Measurements from ENCODE around the gene TSC22D4. TPM values are rescaled to one million over a fixed set of nuclear protein-coding genes. Genes with fewer than 3 reads are reported as not detected.
A peak's percentile ranks its signal among the peaks of the same experiment; 100 is the strongest.

Gene TSC22D4
- total RNA-seq, 4 donors from 2014 or later = 26.2 to 51.4 (median 33.1) TPM

DNA sequence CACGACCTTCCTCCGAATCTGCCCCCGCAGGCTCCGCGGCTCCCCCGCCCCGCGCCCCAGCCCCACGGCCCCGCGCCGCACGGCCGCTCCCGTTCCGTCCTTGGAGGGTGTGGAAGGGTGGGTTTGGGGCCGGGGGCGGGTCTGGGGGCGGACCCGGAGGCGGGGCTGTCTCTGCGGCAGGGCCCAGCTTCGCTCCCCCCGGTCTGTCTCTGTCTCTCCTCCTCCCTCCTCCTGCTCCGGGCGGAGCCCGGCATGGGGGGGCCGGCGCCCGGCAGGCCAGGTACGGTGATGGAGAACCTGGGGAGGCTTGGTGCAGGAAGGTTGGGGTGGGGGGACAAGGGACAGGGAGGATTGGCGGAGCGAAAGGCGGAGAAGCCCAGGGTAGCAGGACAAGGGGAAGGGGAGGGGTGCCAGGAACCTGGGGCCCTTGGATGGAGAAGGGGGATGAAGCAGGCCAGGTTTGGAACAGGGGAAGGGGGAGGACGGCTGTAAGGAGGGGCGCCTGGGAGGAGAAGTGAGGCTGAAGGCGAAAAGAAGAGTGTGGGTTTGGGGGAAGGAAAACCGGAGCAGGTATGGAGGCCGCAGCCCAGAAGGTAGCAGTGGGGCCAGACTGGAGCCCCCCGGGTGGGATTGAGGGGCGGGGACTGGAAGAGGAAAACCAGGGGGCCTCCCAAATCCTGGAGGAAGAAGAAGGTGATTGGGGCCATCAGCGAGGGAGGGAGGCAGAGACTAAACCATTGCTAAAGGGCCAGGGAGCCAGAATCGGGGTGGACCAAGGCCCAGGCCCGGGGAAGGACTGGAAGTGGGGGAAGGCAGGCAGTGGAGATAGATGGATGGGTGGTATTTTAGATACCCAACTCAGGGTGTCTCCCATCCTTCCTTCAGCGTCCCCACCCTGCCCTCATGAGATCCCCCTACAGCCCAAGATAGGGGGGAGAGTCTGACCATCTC is 5.0 kb upstream of the TSC22D4 start, which contains the start of gene NYAP1:
Gene NYAP1, plus strand, starts transcription at position 206 of the 951 bp plus-strand sequence. CDS start 1,385 bp downstream, outside the sequence.
- no peaks in the 10 kb centered on the region for H3K9me3 ChIP-seq
- no peak for DNase-seq (ENCODE audit: extremely low spot score)
- peaks cover 20 to 50% (median 37%) of the 10 kb centered on the region in 4 donors for H3K4me1 ChIP-seq
- TF ChIP-seq CTCF (IDR thresholded peaks at IDR 0.05) (no peak), EP300 (IDR thresholded peaks at IDR 0.05) (no peak), POLR2AphosphoS5 (IDR thresholded peaks at IDR 0.05) (no peak), POLR2A (IDR thresholded peaks at IDR 0.05; ENCODE audit: low read depth) (no peak)
- H3K36me3 ChIP-seq = peaks cover 0 to 9% (median 3%) of the 10 kb centered on the region in 4 donors
- peak within 1 kb of the TSS; percentile 69 to 88 (median 72) for H3K4me3 ChIP-seq
- peaks cover 0 to 3% (median 0%) of the 10 kb centered on the region in 4 donors for H3K27me3 ChIP-seq
- intact Hi-C loops (cut with DNase I) = loop anchor here (2.0 kb wide), 1 partner anchor 15 kb away; no protein-coding TSS in a partner anchor
- 29% methylated on average over 28 of the region's 45 CpGs for WGBS
- peak within 1 kb of the TSS; percentile 65 to 72 (median 70) for H3K27ac ChIP-seq (replicated peaks in 1 of 4)

GRCh38 chr7:100483090-100483721 is 4.2 kb upstream of the TSC22D4 start:
- Histone ChIP-seq H3K36me3 (peaks cover 0 to 3% (median under 1%) of the 10 kb centered on the region in 4 donors), H3K27me3 (no peaks in the 10 kb centered on the region), H3K4me1 (peaks cover 20 to 50% (median 36%) of the 10 kb centered on the region in 4 donors), H3K4me3 (peak overlapping the region; percentile 69 to 88 (median 72)), H3K27ac (replicated peaks in 1 of 4) (peak overlapping the region; percentile 65 to 72 (median 70)), H3K9me3 (no peaks in the 10 kb centered on the region)
- 2% methylated on average over 13 of the region's 79 CpGs for WGBS
- DNase-seq (ENCODE audit: extremely low spot score) = no peak
- intact Hi-C loops (cut with DNase I) = loop anchor here (2.0 kb wide), 1 partner anchor 14 kb away; no protein-coding TSS in a partner anchor
- TF ChIP-seq POLR2AphosphoS5 (IDR thresholded peaks at IDR 0.05) (peak in 1 of 2 donors; percentile 43), POLR2A (IDR thresholded peaks at IDR 0.05; ENCODE audit: low read depth) (no peak), CTCF (IDR thresholded peaks at IDR 0.05) (peak; percentile 96 to 99 (median 97)), EP300 (IDR thresholded peaks at IDR 0.05) (no peak)

DNA sequence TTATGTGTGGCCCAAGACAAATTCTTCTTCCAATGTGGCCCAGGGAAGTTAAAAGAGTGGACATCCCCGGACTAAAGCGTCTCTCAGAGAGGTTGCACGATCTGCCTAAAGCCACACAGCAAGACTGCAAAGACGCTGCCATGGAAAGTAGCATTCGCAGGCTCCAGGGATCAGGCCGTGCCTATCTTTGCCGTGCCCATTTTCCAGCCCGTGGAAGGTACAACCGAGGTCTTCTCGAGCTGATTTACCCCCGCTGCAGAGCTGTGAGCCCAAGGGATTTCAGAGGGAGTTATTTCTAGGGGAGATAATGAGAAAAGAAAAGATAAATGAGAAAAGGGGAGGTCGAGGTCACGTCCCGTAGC is 3.7 kb upstream of the TSC22D4 start:
- WGBS = 41% methylated on average over 14 of the region's 14 CpGs

GRCh38 chr7:100481466-100481865 is 2.5 kb upstream of the TSC22D4 start:
- no peak overlapping the region for H3K27ac ChIP-seq (replicated peaks in 1 of 4)
- peaks cover 32 to 61% (median 52%) of the 10 kb centered on the region in 4 donors for H3K4me1 ChIP-seq
- TF ChIP-seq POLR2A (IDR thresholded peaks at IDR 0.05; ENCODE audit: low read depth) (no peak), EP300 (IDR thresholded peaks at IDR 0.05) (no peak), POLR2AphosphoS5 (IDR thresholded peaks at IDR 0.05) (no peak), CTCF (IDR thresholded peaks at IDR 0.05) (no peak)
- H3K9me3 ChIP-seq = no peaks in the 10 kb centered on the region
- no peak for DNase-seq (ENCODE audit: extremely low spot score)
- intact Hi-C loops (cut with DNase I) = no loop called here
- no peaks in the 10 kb centered on the region for H3K27me3 ChIP-seq
- H3K36me3 ChIP-seq = no peaks in the 10 kb centered on the region
- H3K4me3 ChIP-seq = no peak overlapping the region
- WGBS = 77% methylated on average over 1 of the region's 1 CpG

More for the DNA sequence above, 3.7 kb upstream of the TSC22D4 start:
- TF ChIP-seq POLR2A (IDR thresholded peaks at IDR 0.05; ENCODE audit: low read depth) (no peak), EP300 (IDR thresholded peaks at IDR 0.05) (no peak), POLR2AphosphoS5 (IDR thresholded peaks at IDR 0.05) (no peak), CTCF (IDR thresholded peaks at IDR 0.05) (no peak)
- H3K36me3 ChIP-seq = no peaks in the 10 kb centered on the region
- H3K9me3 ChIP-seq = no peaks in the 10 kb centered on the region
- H3K4me3 ChIP-seq = peak overlapping the region; percentile 69 to 88 (median 72)
- intact Hi-C loops (cut with DNase I) = loop anchor here (2.0 kb wide), 1 partner anchor 14 kb away; no protein-coding TSS in a partner anchor
- peak overlapping the region; percentile 42 to 72 (median 68) for H3K27ac ChIP-seq (replicated peaks in 1 of 4)
- H3K4me1 ChIP-seq = peaks cover 20 to 52% (median 39%) of the 10 kb centered on the region in 4 donors
- no peaks in the 10 kb centered on the region for H3K27me3 ChIP-seq
- DNase-seq (ENCODE audit: extremely low spot score) = no peak
